Measurements from ENCODE around the gene CCDC7.
A peak's percentile ranks its signal among the peaks of the same experiment; 100 is the strongest.
"Not testable (repeated sequence)": the region's sequence is repeated elsewhere in the genome, so short reads cannot be mapped to it uniquely, and the experiment has no call there.

The CCDC7 gene

GRCh38 chr10:32598022-32598421, 152.1 kb downstream of the CCDC7 start:
- not testable (repeated sequence) for DNase-seq

- DNase-seq = no peak
These were observed 154.4 kb downstream of the CCDC7 start for GRCh38 chr10:32600317-32600716.

DNA sequence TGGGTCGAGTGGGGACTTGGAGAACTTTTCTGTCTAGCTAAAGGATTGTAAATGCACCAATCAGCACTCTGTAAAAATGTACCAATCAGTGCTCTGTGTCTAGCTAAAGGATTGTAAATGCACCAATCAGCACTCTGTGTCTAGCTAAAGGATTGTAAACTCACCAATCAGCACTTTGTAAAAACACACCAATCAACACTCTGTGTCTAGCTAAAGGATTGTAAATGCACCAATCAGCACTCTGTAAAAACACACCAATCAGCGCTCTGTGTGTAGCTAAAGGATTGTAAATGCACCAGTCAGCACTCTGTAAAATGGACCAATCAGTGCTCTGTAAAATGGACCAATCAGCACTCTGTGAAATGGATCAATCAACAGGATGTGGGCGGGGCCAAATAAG, 155.6 kb downstream of the CCDC7 start:
- DNase-seq = not testable (repeated sequence)

GRCh38 chr10:32605787-32606186, 159.8 kb downstream of the CCDC7 start:
- DNase-seq = no peak

DNA sequence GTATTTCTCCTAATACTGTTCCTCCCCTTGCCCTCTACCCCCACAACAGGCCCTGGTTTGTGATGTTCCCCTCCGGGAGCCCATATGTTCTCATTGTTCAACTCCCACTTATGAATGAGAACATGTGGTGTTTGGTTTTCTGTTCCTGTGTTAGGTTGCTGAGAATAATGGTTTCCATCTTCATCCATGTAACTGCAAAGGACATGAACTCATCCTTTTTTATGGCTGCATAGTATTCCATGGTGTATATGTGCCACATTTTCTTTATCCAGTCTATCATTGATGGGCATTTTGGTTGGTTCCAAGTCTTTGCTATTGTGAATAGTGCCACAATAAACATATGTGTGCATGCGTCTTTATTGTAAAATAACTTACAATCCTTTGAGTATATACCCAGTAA, 164.6 kb downstream of the CCDC7 start:
- DNase-seq = not testable (repeated sequence)

DNA sequence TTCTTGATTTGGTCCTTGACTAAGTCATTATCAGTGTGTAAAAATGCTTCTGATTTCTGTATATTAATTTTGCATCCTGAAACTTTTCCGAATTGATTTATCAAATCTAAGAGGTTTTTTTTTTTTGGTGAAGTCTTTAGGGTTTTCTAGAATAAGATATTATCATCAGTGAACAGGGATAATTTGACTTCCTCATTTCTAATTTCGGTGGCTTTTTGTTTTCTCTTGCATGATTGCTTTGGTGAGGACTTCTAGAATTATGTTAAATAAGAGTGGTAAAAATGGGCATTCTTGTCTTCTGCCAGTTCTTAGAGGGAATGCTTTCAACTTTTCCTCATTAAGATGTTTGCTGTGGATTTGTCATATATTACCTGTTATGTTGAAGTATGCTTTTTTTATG, 170.5 kb downstream of the CCDC7 start:
- no peak for DNase-seq

DNA sequence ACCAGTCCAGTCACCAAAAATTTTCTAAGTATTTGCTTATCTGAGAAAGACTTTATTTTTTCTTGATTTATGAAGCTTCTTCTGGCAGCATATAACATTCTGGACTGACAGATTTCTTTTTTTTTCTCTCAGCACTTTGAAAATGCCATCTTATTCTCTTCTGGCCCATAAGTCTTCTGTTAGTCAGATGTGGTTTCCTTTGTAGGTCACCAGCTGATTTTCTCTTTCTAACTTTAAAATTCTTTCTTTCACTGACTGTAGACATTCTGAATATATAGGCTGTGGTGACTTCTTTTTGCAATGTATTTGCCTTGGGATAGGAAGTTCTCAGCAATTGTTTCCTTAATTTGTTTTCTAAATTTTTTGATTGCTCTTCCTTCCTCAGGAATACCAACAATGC, 172.5 kb downstream of the CCDC7 start:
- DNase-seq = no peak

- no peak for DNase-seq
These were observed 176.0 kb downstream of the CCDC7 start for GRCh38 chr10:32621969-32622368.

DNA sequence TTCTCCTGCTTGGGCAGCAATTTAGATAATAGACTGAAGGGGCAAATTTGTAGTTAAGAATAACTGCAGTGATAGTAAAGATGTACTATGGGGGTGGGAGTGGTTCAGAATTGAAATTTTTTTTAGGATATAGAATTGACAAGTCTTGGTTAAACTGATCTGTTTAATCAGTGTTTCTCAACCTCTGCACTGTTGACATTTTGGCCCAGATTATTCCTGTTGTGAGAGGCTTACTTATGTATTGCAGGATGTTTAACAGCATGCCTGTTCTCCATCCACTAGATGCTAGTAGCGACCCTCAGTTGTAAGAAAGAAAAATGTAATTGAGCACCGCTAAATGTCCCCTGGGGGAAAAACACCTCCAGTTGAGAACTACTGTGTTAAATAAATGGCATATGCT, 176.5 kb downstream of the CCDC7 start:
- DNase-seq = no peak

- DNase-seq = no peak
These were observed 181.2 kb downstream of the CCDC7 start for GRCh38 chr10:32627183-32627582.

GRCh38 chr10:32629910-32630309, 184.0 kb downstream of the CCDC7 start:
- no peak for DNase-seq

GRCh38 chr10:32646535-32646934, 200.6 kb downstream of the CCDC7 start:
- DNase-seq = no peak

- no peak for DNase-seq
These were observed 204.3 kb downstream of the CCDC7 start for GRCh38 chr10:32650246-32650655.

DNA sequence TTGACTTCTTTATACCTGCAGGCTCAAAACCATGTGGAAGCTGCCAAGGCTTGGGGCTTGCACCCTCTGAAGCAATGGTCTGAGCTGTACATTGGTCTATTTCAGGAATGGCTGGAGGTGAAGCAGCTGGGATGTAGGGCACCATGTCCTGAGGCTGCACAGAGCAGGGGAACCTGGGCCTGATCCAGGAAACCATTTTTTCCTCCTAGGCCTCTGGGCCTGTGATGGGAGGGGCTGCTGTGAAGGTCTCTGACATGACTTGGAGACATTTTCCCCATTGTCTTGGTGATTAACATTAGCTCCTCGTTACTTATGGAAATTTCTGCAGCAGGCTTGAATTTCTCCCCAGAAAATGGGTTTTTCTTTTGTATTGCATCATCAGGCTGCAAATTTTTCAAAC, 211.5 kb downstream of the CCDC7 start:
- DNase-seq = not testable (repeated sequence)

GRCh38 chr10:32661346-32661745, 215.4 kb downstream of the CCDC7 start:
- DNase-seq = no peak

DNA sequence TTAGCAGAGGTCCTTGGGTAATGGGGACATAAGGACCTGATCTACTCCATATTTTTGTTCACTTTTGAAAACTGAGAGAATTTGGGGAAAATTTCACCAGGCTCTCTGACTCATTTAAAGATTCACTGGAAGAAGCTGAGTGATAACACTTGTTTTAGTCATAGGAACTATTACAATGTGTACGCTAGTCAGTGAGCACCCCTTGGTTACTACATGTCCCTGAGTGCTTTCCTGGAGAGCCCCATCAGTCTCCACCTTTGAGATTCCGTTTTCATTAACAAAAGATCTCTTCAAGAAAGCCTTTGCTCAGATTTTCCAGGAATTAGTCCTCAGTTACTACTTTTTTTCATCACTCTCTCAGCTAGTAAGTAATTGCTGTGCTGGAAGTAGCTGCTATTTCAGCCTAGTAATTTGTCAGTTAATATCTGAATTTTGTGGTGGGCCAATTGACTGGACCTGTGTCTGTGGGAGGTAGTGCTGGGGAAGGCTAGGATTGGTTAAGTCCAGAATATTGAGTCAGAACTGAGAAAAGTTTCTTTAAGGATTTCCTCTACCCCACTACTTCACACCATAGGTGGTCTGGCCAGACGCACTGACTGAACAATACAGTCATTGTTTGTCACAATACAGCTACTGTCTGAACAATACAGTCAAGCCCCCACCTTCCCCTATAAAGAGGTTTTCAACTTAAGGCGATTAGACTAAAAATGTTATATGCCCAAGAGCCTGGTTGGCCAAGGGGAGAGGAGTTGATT, 235.0 kb downstream of the CCDC7 start:
- DNase-seq = no peak

- DNase-seq = no peak
These were observed 238.4 kb downstream of the CCDC7 start for GRCh38 chr10:32684291-32684690.

DNA sequence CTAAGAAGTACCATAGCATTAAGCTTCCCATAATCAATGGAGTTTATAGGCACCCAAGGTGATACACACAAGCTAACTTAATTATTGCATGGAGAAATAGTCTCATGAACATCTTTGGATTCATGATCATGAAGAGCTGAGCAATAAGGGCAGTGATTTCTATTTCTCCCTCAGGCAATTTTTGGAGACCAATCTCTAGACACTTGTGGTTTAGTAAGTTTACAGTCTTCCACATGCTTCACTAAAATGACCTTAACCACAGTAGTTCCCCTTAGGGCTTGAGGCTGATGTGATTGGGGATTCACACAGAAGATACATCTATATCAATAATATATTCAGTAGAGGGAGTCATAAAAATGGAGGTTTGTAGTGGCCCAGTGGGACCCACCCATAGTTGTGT, 241.2 kb downstream of the CCDC7 start:
- DNase-seq = no peak

DNA sequence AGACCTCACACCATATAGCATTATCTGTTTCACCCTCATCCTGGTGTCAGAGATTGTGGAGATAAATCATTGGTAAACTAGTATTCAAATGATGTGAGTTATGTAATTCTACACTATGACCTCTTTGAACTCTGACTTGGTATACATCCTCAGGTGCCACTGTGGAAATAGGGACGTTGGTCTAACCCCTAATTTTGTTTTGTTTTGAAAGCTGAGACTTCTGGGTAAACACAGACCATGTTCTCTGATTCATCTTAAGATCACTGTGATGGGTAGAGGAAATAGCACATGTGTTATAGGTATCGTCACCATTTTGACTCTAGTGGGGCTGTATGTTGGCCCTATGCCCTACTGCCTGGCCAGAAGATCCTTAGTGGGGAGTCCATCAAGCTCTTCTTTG, 241.6 kb downstream of the CCDC7 start:
- no peak for DNase-seq

DNA sequence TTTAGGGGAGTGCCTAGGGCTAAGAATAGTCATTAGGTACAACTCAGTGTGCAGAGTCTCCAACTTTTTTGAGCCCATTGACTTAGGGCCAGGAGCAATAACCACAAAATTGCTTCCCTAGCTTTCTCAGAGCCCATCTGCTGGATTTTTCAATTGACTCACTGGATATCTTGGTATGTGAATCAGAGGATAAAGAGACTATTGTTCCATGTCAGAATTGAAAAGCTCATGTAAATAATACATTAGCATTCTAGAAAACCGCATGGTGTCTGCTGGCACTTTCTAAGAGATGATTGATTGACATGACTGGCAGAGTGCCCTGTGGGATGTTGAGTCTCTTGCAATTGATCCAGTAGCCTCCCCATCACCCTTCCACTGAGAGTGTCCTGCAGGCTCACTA, 246.2 kb downstream of the CCDC7 start:
- peak; percentile 91 for DNase-seq

GRCh38 chr10:32693441-32693979, 247.6 kb downstream of the CCDC7 start:
- DNase-seq = no peak

GRCh38 chr10:32699683-32700082, 253.7 kb downstream of the CCDC7 start:
- not testable (repeated sequence) for DNase-seq

DNA sequence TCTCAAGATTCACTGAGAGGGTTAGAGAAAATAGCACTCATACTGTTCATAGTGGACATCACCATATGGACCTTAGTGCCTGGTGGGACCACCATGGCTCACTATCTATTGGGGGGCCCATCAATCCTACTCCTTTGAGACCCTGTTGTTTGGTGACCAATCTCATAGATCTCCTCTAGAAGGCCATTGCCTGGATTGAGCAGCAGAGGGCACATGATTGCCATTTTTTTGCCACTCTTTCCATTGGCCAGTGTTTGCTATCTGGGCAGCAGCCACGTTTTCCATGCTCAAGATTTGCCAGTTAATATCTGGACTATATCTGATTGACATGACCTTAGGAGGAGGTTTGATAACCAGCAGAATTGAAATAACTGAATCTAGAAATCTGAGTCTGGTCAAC, 267.6 kb downstream of the CCDC7 start:
- no peak for DNase-seq

DNA sequence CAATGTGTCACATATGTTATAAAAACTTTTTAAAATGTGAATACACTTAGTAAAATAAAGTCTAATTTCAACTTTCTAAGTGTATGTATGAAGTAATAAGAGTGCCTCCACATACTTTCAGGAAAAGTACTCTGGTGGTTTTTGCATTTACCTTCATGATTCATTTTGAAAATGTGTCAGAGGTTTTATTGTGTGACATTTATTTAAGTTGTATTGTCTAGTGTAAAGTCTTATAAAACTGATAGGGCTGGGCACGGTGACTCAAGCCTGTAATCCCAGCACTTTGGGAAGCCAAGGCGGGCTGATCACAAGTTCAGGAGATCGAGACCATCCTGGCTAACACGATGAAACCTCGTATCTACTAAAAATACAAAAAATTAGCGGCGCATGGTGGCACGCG, 285.6 kb downstream of the CCDC7 start:
- no peak for DNase-seq

DNA sequence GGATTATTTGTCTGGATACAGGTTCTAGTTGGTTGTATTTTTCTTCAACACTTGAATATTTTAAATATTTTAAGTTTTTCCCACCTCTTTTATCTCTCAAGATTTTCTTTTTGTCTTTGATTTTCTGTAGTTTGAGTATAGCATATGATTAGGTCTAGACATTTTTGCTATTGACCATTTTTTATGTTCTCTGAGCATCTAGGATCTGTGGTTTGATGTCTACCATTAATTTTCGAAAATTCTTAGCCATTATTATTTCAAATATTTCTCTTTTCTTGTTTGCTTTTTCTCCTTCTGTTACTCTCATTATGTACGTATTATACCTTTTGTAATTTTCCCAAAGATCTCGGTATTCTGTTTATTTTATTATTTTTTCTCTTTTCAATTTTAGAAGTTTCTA, 293.0 kb downstream of the CCDC7 start:
- DNase-seq = no peak
